OCI-LY7 (cell line): ENCODE data around the gene C2CD3. TPM values are rescaled to one million over a fixed set of nuclear protein-coding genes. Genes with fewer than 3 reads are reported as not detected.

ENCODE experiments used
- BruUV-seq: library from RNA; stranded (reverse); fragments of 400-500 nt; replicated peaks from 2 replicates; lab custom pipeline; 2021; lab: Mats Ljungman, UMichigan
- CTCF ChIA-PET: fragments of 300-600 bp; sonication (Branson Sonifier 250); formaldehyde crosslinking; loops from one replicate; lab custom pipeline; 2022; ENCODE audit warnings: antibody characterized with exemption; ENCODE audit not compliant: unreplicated experiment; lab: Charles Lee
- POLR2A ChIA-PET: fragments of 300-600 bp; sonication (Branson Sonifier 250); formaldehyde crosslinking; loops from one replicate; lab custom pipeline; 2022; ENCODE audit warnings: antibody characterized with exemption; lab: Charles Lee
- DNase-seq: peaks from one replicate; pipeline ENCODE4 v3.0.0-alpha.2; 2015; ENCODE audit warnings: low spot score
- H2AFZ ChIP-seq: fragments of 200-600 bp; sonication (generic), shearing (Covaris generic); 2 replicates; pipeline ENCODE4 v1.6.1; 2014; ENCODE audit warnings: mild to moderate bottlenecking, antibody characterized with exemption, low read length, moderate library complexity
- H3K27ac ChIP-seq: fragments of 200-600 bp; sonication (generic); 2 replicates; pipeline ENCODE4 v1.5.1; 2014; ENCODE audit warnings: mixed run types, low read depth, mild to moderate bottlenecking, moderate library complexity, low read length, inconsistent platforms; ENCODE audit not compliant: poor library complexity, severe bottlenecking
- H3K36me3 ChIP-seq: fragments of 200-600 bp; sonication (generic); 2 replicates; pipeline ENCODE4 v1.6.1; 2014; ENCODE audit warnings: mild to moderate bottlenecking, antibody characterized with exemption, low read length, moderate library complexity, mixed read lengths; ENCODE audit not compliant: insufficient read depth
- H3K4me1 ChIP-seq: fragments of 200-600 bp; sonication (generic); 2 replicates; pipeline ENCODE4 v1.5.1; 2014; ENCODE audit warnings: mild to moderate bottlenecking, low read length; ENCODE audit not compliant: insufficient read depth, poor library complexity, severe bottlenecking
- H3K4me2 ChIP-seq: fragments of 200-600 bp; sonication (generic); 2 replicates; pipeline ENCODE4 v1.6.1; 2014; ENCODE audit warnings: mild to moderate bottlenecking, low read length
- H3K4me3 ChIP-seq: fragments of 200-600 bp; sonication (generic); 2 replicates; pipeline ENCODE4 v1.5.1; 2014; ENCODE audit warnings: mild to moderate bottlenecking, low read depth, low read length; ENCODE audit not compliant: poor library complexity, severe bottlenecking
- H3K79me2 ChIP-seq: fragments of 200-600 bp; sonication (generic); 2 replicates; pipeline ENCODE4 v1.6.1; 2016; ENCODE audit warnings: low read depth, mild to moderate bottlenecking, low read length, moderate library complexity, mixed read lengths; ENCODE audit not compliant: insufficient read depth
- H3K9me2 ChIP-seq: fragments of 200-600 bp; sonication (generic); 2 replicates; pipeline ENCODE4 v1.6.1; 2016; ENCODE audit warnings: mild to moderate bottlenecking, low read length, mixed read lengths; ENCODE audit not compliant: insufficient read depth
- H3K9me3 ChIP-seq: fragments of 200-600 bp; sonication (generic); 2 replicates; pipeline ENCODE4 v1.6.1; 2014; ENCODE audit warnings: mild to moderate bottlenecking, mixed run types, low read length, mixed read lengths
- H4K20me1 ChIP-seq: fragments of 200-600 bp; sonication (generic); 2 replicates; pipeline ENCODE4 v1.6.1; 2014; ENCODE audit warnings: mild to moderate bottlenecking, antibody characterized with exemption, low read length, moderate library complexity, mixed read lengths; ENCODE audit not compliant: insufficient read depth
- EZH2phosphoT487 ChIP-seq: fragments of 200-600 bp; sonication (generic); IDR thresholded peaks from 2 replicates; pipeline ENCODE4 v1.6.1; 2018; ENCODE audit warnings: low read depth, borderline replicate concordance, mild to moderate bottlenecking, mixed run types, antibody characterized with exemption, low read length, moderate library complexity, mixed read lengths
- intact Hi-C: fragments of 100-400 bp; cut with micrococcal nuclease; formaldehyde crosslinking; loops from one replicate; pipeline ENCODE4 v1.10.0; 2022; ENCODE audit not compliant: unreplicated experiment
- total RNA-seq, 2 experiments: library from RNA; depleted of rRNA in 1 of 2; stranded (reverse); fragments of >200 nt in 1 of 2; shearing (Covaris generic) in 1 of 2; gene quantifications; 2 replicates each; pipeline ENCODE4 v1.2.3, GENCODE V29; 2014 to 2022
- TF ChIP-seq, protein P1 (sequence below): fragments of 200-600 bp; sonication (generic); conservative IDR thresholded peaks from 2 replicates; pipeline ENCODE4 v1.5.1; 2014; ENCODE audit warnings: mild to moderate bottlenecking, antibody characterized with exemption, low read length, moderate library complexity, mixed read lengths

C2CD3 gene
- total RNA-seq, 2 experiments from 2014 or later: 29.2 to 32.1 TPM

DNA sequence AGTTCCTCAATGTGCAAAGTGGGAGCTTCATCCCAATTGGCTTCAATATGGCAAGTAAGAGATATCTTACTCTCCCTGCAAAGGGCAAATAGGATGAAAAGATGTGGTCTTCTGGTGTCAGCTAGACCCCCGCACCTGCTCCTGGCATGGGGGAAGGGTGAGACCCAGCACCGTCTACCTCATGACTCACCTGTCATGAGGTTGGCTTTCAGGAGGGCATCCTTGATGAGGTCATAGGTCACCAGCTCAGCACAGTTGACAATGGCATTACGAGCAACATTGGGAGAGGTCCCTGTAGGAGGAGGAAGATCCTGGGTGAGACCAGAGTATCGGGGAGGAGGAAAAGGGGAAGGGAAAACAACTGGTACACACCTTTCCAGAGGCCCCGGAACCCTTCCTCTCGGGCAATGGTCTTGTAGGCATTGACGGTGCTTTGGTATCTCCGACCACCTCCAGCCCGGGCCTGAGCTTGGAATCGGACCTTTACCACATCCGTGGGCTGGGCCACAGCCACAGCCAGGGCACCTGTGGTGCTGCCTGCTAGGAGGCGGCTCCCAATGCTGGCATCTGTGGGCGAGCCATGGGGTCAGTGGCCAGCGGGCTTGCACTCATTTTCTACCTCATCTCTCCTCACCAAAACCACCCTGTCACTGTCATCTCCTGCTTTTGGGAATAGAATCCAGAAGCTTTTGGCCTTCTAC lies 194.2 kb downstream of the C2CD3 start:
- Histone ChIP-seq H3K4me2 (no peak overlapping the region), H3K4me1 (peaks cover 59% of the 10 kb centered on the region), H3K79me2 (peaks cover 49% of the 10 kb centered on the region), H3K27ac (no peak overlapping the region), H3K4me3 (no peak overlapping the region), H4K20me1 (peaks cover 31% of the 10 kb centered on the region), H3K36me3 (peaks cover 87% of the 10 kb centered on the region), H2AFZ (no peak overlapping the region), H3K9me3 (no peaks in the 10 kb centered on the region), H3K9me2 (no peaks in the 10 kb centered on the region)
- POLR2A ChIA-PET: no interaction called here
- CTCF ChIA-PET: no interaction called here
- BruUV-seq: no TSS peak
- no peak for DNase-seq
- no peak for TF ChIP-seq EZH2phosphoT487
- TF ChIP-seq, protein P1, sequence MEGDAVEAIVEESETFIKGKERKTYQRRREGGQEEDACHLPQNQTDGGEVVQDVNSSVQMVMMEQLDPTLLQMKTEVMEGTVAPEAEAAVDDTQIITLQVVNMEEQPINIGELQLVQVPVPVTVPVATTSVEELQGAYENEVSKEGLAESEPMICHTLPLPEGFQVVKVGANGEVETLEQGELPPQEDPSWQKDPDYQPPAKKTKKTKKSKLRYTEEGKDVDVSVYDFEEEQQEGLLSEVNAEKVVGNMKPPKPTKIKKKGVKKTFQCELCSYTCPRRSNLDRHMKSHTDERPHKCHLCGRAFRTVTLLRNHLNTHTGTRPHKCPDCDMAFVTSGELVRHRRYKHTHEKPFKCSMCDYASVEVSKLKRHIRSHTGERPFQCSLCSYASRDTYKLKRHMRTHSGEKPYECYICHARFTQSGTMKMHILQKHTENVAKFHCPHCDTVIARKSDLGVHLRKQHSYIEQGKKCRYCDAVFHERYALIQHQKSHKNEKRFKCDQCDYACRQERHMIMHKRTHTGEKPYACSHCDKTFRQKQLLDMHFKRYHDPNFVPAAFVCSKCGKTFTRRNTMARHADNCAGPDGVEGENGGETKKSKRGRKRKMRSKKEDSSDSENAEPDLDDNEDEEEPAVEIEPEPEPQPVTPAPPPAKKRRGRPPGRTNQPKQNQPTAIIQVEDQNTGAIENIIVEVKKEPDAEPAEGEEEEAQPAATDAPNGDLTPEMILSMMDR: no peak
- intact Hi-C loops: no loop called here

DNA sequence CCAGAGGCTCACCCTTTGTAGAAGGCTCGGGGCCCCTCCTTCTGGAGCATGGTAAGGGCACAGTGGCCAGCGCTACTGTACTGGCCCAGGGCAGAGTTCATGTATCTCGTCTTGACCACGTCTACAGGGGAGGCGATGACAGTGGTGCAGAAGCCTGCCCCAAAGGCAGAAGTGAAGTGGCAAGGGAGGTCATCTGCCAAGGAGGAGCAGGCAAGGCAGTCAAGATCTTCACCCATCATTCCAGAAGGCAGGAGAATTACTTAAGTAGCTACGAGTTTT lies 195.4 kb downstream of the C2CD3 start:
- POLR2A ChIA-PET: no interaction called here
- Histone ChIP-seq H3K9me2 (no peaks in the 10 kb centered on the region), H2AFZ (no peak overlapping the region), H3K9me3 (no peaks in the 10 kb centered on the region), H3K4me1 (peaks cover 62% of the 10 kb centered on the region), H4K20me1 (peaks cover 27% of the 10 kb centered on the region; the same call in 1 of the 2 replicates), H3K27ac (no peak overlapping the region), H3K79me2 (peaks cover 37% of the 10 kb centered on the region), H3K4me3 (no peak overlapping the region), H3K4me2 (no peak overlapping the region), H3K36me3 (peaks cover 75% of the 10 kb centered on the region)
- CTCF ChIA-PET: no interaction called here
- no TSS peak for BruUV-seq
- TF ChIP-seq, protein P1: no peak
- TF ChIP-seq EZH2phosphoT487: no peak
- no peak for DNase-seq
- intact Hi-C loops: no loop called here

DNA sequence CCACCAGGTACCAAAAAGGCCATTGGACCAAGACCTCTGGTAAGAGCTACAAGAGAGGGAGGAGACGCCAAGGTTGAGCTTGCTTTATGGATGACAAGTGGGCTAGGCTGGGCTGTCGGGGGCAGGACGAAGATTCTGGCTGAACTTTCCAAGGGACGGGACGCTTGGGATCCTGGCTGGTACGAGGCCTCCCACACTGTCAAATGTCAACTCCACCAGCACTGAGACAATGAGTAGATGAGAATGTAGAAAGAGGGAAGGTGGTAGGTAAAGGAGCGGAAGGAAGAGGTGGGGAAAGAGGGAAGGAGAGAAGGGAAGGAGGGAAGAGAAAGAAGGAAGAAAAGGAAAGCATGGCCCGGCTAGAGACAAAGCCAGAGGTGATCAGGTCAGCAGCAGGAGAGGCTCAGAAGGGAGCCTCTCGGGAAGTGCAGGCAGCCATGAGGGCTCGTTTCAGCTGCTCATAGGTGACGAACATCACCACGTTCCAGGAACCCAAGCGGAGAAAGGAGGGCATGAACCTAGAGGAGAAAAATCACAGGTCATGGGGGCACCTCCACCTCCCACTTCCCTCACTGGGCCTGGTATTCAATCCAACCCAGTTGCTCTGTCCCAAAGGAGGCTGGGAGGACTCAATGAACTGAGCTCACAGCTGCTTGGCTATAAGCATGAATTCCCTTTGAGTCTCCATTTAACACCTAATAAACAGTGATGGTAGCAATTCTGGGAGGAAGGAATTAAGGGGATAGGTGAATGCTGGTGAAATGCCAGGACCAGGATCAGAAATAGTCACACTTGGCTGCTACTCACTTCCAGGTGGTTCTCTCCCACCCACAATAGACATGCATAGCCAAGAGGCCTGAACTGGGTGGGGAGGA lies 196.0 kb downstream of the C2CD3 start:
- Histone ChIP-seq H2AFZ (no peak overlapping the region), H3K9me3 (no peaks in the 10 kb centered on the region), H3K9me2 (no peaks in the 10 kb centered on the region), H3K79me2 (peaks cover 35% of the 10 kb centered on the region), H3K4me1 (peaks cover 64% of the 10 kb centered on the region), H4K20me1 (peaks cover 27% of the 10 kb centered on the region; the same call in 1 of the 2 replicates), H3K27ac (peak overlapping the region; percentile 8), H3K4me3 (no peak overlapping the region), H3K36me3 (peaks cover 72% of the 10 kb centered on the region), H3K4me2 (no peak overlapping the region)
- TF ChIP-seq, protein P1: no peak
- no peak for TF ChIP-seq EZH2phosphoT487
- DNase-seq: no peak
- BruUV-seq: TSS peak; percentile 18
- ChIA-PET POLR2A (no interaction called here), CTCF (no interaction called here)
- intact Hi-C loops: no loop called here
